ENCODE data around the gene TMEM121. TPM values are rescaled to one million over a fixed set of nuclear protein-coding genes. Genes with fewer than 3 reads are reported as not detected.
"Not testable (repeated sequence)": the region's sequence is repeated elsewhere in the genome, so short reads cannot be mapped to it uniquely, and the experiment has no call there.

TMEM121 gene
- total and polyA plus RNA-seq, 2 donors = 2.1 to 2.8 TPM

DNA sequence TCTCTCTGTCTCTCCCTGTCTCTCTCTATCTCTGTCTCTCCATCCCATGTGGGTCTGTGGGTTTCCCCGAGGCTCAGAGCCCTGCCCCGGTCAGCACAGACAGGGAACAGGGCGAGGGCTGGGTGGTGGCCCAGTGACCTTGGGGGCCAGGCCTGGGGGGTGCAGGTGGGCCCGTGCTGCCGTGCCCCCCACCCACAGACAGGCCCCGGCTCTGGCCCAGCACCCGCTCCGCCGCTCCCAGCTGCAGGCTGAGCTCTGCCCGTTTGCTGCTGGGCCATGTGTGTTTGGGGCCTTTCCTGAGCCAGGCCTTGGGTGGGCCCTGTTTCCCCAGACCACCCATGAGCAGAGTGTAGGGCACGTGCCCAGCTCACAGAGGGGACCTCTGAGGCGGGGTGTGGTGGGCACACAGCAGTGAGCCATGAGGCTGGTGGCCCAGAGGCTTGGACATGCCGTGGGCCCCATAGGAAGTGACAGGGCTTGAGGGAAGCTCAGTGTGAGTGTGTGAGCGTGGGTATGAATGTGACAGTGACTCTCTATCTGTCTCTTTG, 51.0 kb downstream of the TMEM121 start:
- peaks cover 0 to 6% of the 10 kb centered on the region in 2 donors for H3K9me3 ChIP-seq (ENCODE audit: control insufficient read depth in 2 of 2, insufficient read depth in 1 of 2, low read length in 1 of 2)
- WGBS = 89% methylated on average over 14 of the region's 14 CpGs
- no peak overlapping the region for H3K27ac ChIP-seq (ENCODE audit: low read depth in 1 of 2, low read length in 1 of 2)
- H3K27me3 ChIP-seq (ENCODE audit: control insufficient read depth in 2 of 2, insufficient read depth in 1 of 2, low read length in 1 of 2) = no peaks in the 10 kb centered on the region
- no peak for DNase-seq (ENCODE audit: low read depth in 6 of 9, low spot score in 9 of 9)
- H3K4me1 ChIP-seq (ENCODE audit: control insufficient read depth in 2 of 2, insufficient read depth in 2 of 2, low read length in 2 of 2) = no peaks in the 10 kb centered on the region
- no peaks in the 10 kb centered on the region for H3K36me3 ChIP-seq (ENCODE audit: control insufficient read depth in 2 of 2, insufficient read depth in 2 of 2, low read length in 1 of 2)
- no peak overlapping the region for H3K4me3 ChIP-seq (ENCODE audit: low read length in 2 of 2)

DNA sequence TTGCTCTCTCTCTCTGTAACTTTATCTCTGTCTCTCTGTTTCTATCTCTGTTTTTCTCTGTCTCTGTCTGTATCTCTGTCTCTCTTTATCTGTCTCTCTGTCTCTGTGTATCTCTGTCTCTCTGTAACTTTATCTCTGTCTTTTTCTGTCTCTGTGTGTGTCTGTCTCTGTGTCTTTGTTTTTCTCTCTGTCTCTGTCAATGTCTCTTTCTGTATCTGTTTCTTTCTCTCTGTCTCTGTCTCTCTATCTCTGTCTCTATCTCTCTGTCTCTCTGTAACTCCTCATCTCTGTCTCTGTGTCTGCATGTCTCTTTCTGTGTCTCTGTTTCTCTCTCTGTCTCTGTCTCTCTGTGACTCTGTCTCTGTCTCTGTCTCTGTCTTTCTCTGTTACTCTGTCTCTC, 51.7 kb downstream of the TMEM121 start:
- no peaks in the 10 kb centered on the region for H3K27me3 ChIP-seq (ENCODE audit: control insufficient read depth in 2 of 2, insufficient read depth in 1 of 2, low read length in 1 of 2)
- H3K36me3 ChIP-seq (ENCODE audit: control insufficient read depth in 2 of 2, insufficient read depth in 2 of 2, low read length in 1 of 2) = no peaks in the 10 kb centered on the region
- no peak overlapping the region for H3K27ac ChIP-seq (ENCODE audit: low read depth in 1 of 2, low read length in 1 of 2)
- peaks cover 1 to 13% of the 10 kb centered on the region in 2 donors for H3K9me3 ChIP-seq (ENCODE audit: control insufficient read depth in 2 of 2, insufficient read depth in 1 of 2, low read length in 1 of 2)
- H3K4me3 ChIP-seq (ENCODE audit: low read length in 2 of 2) = no peak overlapping the region
- DNase-seq (ENCODE audit: low read depth in 6 of 9, low spot score in 9 of 9) = no peak
- no peaks in the 10 kb centered on the region for H3K4me1 ChIP-seq (ENCODE audit: control insufficient read depth in 2 of 2, insufficient read depth in 2 of 2, low read length in 2 of 2)

DNA sequence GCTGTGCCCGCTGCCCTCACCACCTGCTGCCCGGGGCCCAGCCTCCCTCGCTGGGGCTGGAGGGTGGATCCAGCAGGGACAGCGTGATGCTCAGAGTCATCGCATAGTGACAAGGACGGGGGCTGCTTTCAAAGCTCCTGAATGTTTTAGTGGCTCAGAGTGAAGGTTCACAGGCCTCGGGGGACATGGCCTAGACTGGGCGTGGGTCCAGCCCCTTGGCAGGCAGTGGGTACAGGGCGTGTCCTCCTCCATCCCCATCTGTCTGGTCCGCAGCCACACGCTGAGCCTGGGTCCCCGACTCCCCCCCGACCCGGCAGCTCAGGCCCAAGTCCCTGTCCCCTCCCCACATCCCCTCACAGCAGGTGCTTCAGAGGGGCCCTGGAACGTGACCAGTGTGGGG, 52.8 kb downstream of the TMEM121 start:
- not testable (repeated sequence) for DNase-seq (ENCODE audit: low read depth in 6 of 9, low spot score in 9 of 9); H3K36me3 ChIP-seq (ENCODE audit: control insufficient read depth in 2 of 2, insufficient read depth in 2 of 2, low read length in 1 of 2); H3K4me3 ChIP-seq (ENCODE audit: low read length in 2 of 2); H3K27ac ChIP-seq (ENCODE audit: low read depth in 1 of 2, low read length in 1 of 2); H3K27me3 ChIP-seq (ENCODE audit: control insufficient read depth in 2 of 2, insufficient read depth in 1 of 2, low read length in 1 of 2); H3K4me1 ChIP-seq (ENCODE audit: control insufficient read depth in 2 of 2, insufficient read depth in 2 of 2, low read length in 2 of 2)
- WGBS = no CpG with 5 or more reads among the region's 15 CpGs
- H3K9me3 ChIP-seq (ENCODE audit: control insufficient read depth in 2 of 2, insufficient read depth in 1 of 2, low read length in 1 of 2) = peaks cover 1 to 13% of the 10 kb centered on the region in 2 donors

Other genes starting within 250 kb of the TMEM121 start
- gene BRF1, start 225.6 kb upstream of the TMEM121 start, total RNA-seq = 14.7 TPM
- gene BRF1, start 225.6 kb upstream of the TMEM121 start, polyA plus RNA-seq = 29.8 TPM
- gene PACS2, start 211.8 kb upstream of the TMEM121 start, total RNA-seq = 20.5 TPM
- 64.6 TPM for gene PACS2, start 211.8 kb upstream of the TMEM121 start, polyA plus RNA-seq
- gene TEX22, start 128.0 kb upstream of the TMEM121 start, total RNA-seq = 0.85 TPM
- gene TEX22, start 128.0 kb upstream of the TMEM121 start, polyA plus RNA-seq = 1.2 TPM
- 32.5 TPM for gene MTA1, start 106.8 kb upstream of the TMEM121 start, total RNA-seq
- 80.8 TPM for gene MTA1, start 106.8 kb upstream of the TMEM121 start, polyA plus RNA-seq
- 15.9 TPM for gene CRIP2, start 51.8 kb upstream of the TMEM121 start, total RNA-seq
- gene CRIP2, start 51.8 kb upstream of the TMEM121 start, polyA plus RNA-seq = 89.7 TPM
- gene CRIP1, start 39.7 kb upstream of the TMEM121 start, total RNA-seq = 108 TPM
- gene CRIP1, start 39.7 kb upstream of the TMEM121 start, polyA plus RNA-seq = 471 TPM
- 17.9 TPM for gene TEDC1, start 35.3 kb upstream of the TMEM121 start, total RNA-seq
- 23.3 TPM for gene TEDC1, start 35.3 kb upstream of the TMEM121 start, polyA plus RNA-seq

Measured in thymus (tissue), 11 donors.